ENCODE measurements around the gene SORL1-AS1.

The SORL1-AS1 gene

DNA sequence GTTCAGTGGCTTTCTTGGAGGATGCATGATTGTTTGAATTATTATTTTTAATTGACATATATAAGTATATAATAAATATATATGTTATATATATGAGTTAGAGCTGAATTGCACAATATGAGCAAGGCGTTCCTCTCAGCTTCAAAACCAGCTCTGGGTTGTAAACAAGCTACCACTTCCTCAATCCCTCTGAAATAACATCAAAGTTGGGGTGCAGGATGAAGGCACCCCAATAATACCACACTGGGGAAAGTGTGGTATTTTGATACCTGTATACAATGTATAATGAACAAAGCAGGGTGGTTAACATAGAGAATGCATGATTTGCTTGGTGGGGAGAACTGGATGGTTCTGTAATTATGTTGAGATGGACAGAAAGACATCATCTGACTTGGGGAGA lies 2.4 kb downstream of the SORL1-AS1 start:
- Histone ChIP-seq H4K8ac (ENCODE audit: low read depth in 2 of 2, low read length in 2 of 2) (no peak overlapping the region), H2AFZ (replicated peaks; ENCODE audit: low read length, poor library complexity) (no peak overlapping the region), H4K5ac (ENCODE audit: low read depth, low read length) (no peak overlapping the region), H4K91ac (ENCODE audit: insufficient read depth, low read depth, low read length) (no peak overlapping the region), H4K20me1 (ENCODE audit: insufficient read depth, low read length) (no peaks in the 10 kb centered on the region), H3K36me3 (ENCODE audit: control insufficient read depth, insufficient read depth, low read length) (no peaks in the 10 kb centered on the region), H3K18ac (ENCODE audit: low read depth, low read length) (no peak overlapping the region), H2BK15ac (ENCODE audit: low read depth, low read length) (no peak overlapping the region), H2AK9ac (replicated peaks; ENCODE audit: low read depth, low read length, poor library complexity) (no peak overlapping the region), H2AK5ac (ENCODE audit: low read depth, low read length) (no peak overlapping the region), H3K4me3 (ENCODE audit: insufficient read depth, low read depth, low read length) (no peak overlapping the region), H3K14ac (replicated peaks; ENCODE audit: low read depth, low read length) (no peak overlapping the region), H2BK5ac (ENCODE audit: low read depth, low read length, poor library complexity, severe bottlenecking) (no peak overlapping the region), H3K4me1 (ENCODE audit: control insufficient read depth, insufficient read depth, low read length) (no peaks in the 10 kb centered on the region; the same call in 1 of the 2 replicates), H3K4ac (ENCODE audit: low read depth, low read length) (no peak overlapping the region), H3K9me3 (ENCODE audit: control insufficient read depth, insufficient read depth, low read length) (no peaks in the 10 kb centered on the region), H2BK120ac (ENCODE audit: low read depth, low read length) (no peak overlapping the region), H3K9me1 (ENCODE audit: insufficient read depth, low read length) (no peaks in the 10 kb centered on the region), H3K27me3 (ENCODE audit: control insufficient read depth, insufficient read depth, low read length) (peaks cover 46% of the 10 kb centered on the region), H2BK20ac (ENCODE audit: low read depth, low read length) (no peak overlapping the region), H3K4me2 (ENCODE audit: low read depth, low read length) (no peak overlapping the region), H3K56ac (ENCODE audit: extremely low read depth, insufficient read depth, low read length) (no peak overlapping the region), H3K27ac (ENCODE audit: insufficient read depth, low read length) (no peak overlapping the region), H3K79me1 (ENCODE audit: low read depth in 1 of 2, low read length in 2 of 2) (no peaks in the 10 kb centered on the region), H3K9ac (ENCODE audit: low read depth, low read length) (no peak overlapping the region), H3K23ac (ENCODE audit: low read depth, low read length) (no peak overlapping the region)
- DNase-seq (no peak), ATAC-seq (ENCODE audit: low read depth) (no peak)
- BruUV-seq (replicated peaks) = no TSS peak
- no CpG with 5 or more reads among the region's 1 CpG for WGBS, 2 experiments (ENCODE audit: extremely low coverage in 2 of 2, insufficient read length in 1 of 2)
- ChIA-PET POLR2A (ENCODE audit: unreplicated experiment) (no interaction called here), CTCF (interaction anchor here (1.1 kb wide), 1 partner anchor 141 kb away, joined by 3 read pairs; no protein-coding TSS in a partner anchor)
- TF ChIP-seq POLR2A (IDR thresholded peaks at IDR 0.05; ENCODE audit: low read depth, low read length) (no peak), RFX5 (IDR thresholded peaks at IDR 0.05; ENCODE audit: low read depth, low read length) (no peak), RCOR1 (IDR thresholded peaks at IDR 0.05; ENCODE audit: insufficient replicate concordance, low read length) (no peak), ELK1 (IDR thresholded peaks at IDR 0.05; ENCODE audit: borderline replicate concordance, low read depth, low read length) (no peak), BHLHE40 (IDR thresholded peaks at IDR 0.05; ENCODE audit: low read depth, low read length) (no peak), MAZ (IDR thresholded peaks at IDR 0.05; ENCODE audit: borderline replicate concordance, low read depth, low read length) (no peak), CTCF (conservative IDR thresholded peaks at IDR 0.05; ENCODE audit: low read depth, low read length) (no peak), MAFK (IDR thresholded peaks at IDR 0.05; ENCODE audit: low read depth, low read length) (no peak), FOS (IDR thresholded peaks at IDR 0.05; ENCODE audit: low read depth, low read length) (no peak), NFE2L2 (IDR thresholded peaks at IDR 0.05; ENCODE audit: low read depth, low read length) (no peak), CHD1 (IDR thresholded peaks at IDR 0.05; ENCODE audit: low read depth, low read length) (no peak), MXI1 (IDR thresholded peaks at IDR 0.05; ENCODE audit: borderline replicate concordance, low read depth, low read length) (no peak), CEBPB (IDR thresholded peaks at IDR 0.05; ENCODE audit: low read depth, low read length) (no peak)
- TF ChIP-seq, protein P1, sequence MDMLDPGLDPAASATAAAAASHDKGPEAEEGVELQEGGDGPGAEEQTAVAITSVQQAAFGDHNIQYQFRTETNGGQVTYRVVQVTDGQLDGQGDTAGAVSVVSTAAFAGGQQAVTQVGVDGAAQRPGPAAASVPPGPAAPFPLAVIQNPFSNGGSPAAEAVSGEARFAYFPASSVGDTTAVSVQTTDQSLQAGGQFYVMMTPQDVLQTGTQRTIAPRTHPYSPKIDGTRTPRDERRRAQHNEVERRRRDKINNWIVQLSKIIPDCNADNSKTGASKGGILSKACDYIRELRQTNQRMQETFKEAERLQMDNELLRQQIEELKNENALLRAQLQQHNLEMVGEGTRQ (IDR thresholded peaks at IDR 0.05; ENCODE audit: low read depth, low read length) = no peak
- dilution Hi-C loops (cut with HindIII; ENCODE audit: low sequenced_read_pairs, unreplicated experiment) (no loop called here), intact Hi-C loops (cut with micrococcal nuclease) (no loop called here), in situ Hi-C loops (cut with MboI; ENCODE audit: low sequenced_read_pairs) (loop anchor here (25.0 kb wide), 1 partner anchor 662 kb away; the partner anchor contains the start of gene BLID)

Measured in IMR-90 (cell line).